Esophagus squamous epithelium (tissue), 5 donors: ENCODE measurements around the gene MPP4. TPM values are rescaled to one million over a fixed set of nuclear protein-coding genes. Genes with fewer than 3 reads are reported as not detected.

Experiments
- DNase-seq: peaks from one replicate; lab custom pipeline; 2025; lab: John Stamatoyannopoulos, UW
- H3K27ac ChIP-seq, 4 donors: fragments of 200-600 bp; sonication (generic); one replicate each; pipeline ENCODE4 v1.5.1; 2016 to 2019; ENCODE audit warnings: mild to moderate bottlenecking in 1 of 4
- H3K27me3 ChIP-seq, 4 donors: fragments of 200-600 bp; sonication (generic); 1 replicate in 3 of 4; 2 replicates in 1 of 4; pipeline versions ENCODE4 v1.5.1 to v1.6.0; 2017 to 2021; ENCODE audit warnings: antibody characterized with exemption in 1 of 4
- H3K36me3 ChIP-seq, 3 donors: fragments of 200-600 bp; sonication (generic); one replicate each; pipeline ENCODE4 v1.5.1; 2016 to 2019
- H3K4me1 ChIP-seq, 3 donors: fragments of 200-600 bp; sonication (generic); one replicate each; pipeline ENCODE4 v1.5.1; 2017 to 2019
- H3K4me3 ChIP-seq, 4 donors: fragments of 200-600 bp; sonication (generic); 1 replicate in 3 of 4; 2 replicates in 1 of 4; pipeline ENCODE4 v1.5.1; 2016 to 2019; ENCODE audit warnings: mild to moderate bottlenecking in 2 of 4, moderate library complexity in 1 of 4
- H3K9me3 ChIP-seq, 3 donors: fragments of 200-600 bp; sonication (generic); one replicate each; pipeline ENCODE4 v1.5.1; 2016 to 2019
- CTCF ChIP-seq, 6 experiments: fragments of 450-650 bp in 4 of 6; fragments of 200-600 bp in 2 of 6; sonication (generic) in 2 of 6; IDR thresholded peaks; one replicate each; pipeline ENCODE4 v1.5.1; 2016 to 2019; ENCODE audit warnings: antibody characterized with exemption in 6 of 6, mild to moderate bottlenecking in 4 of 6, moderate library complexity in 4 of 6
- POLR2A ChIP-seq, 4 donors: fragments of 450-650 bp; IDR thresholded peaks; one replicate each; pipeline ENCODE4 v1.6.1; 2017; ENCODE audit warnings: antibody characterized with exemption in 4 of 4, mild to moderate bottlenecking in 4 of 4, moderate library complexity in 3 of 4
- WGBS, 2 donors: methylation state at CpG; one replicate each; pipeline ENCODE4 v1.1.5; 2018; 5-methylcytosine and 5-hydroxymethylcytosine counted together
- intact Hi-C: fragments of 100-400 bp; cut with DNase I; formaldehyde crosslinking; loops from one replicate; pipeline ENCODE4 v1.15.0; 2022
- total RNA-seq, 4 donors: library from RNA; depleted of rRNA; stranded (reverse); fragments of >200 nt; gene quantifications; one replicate each; pipeline ENCODE4 v1.1.0, GENCODE V29; 2016
- donor health status: DM: yes; HTN: yes; CAD: no.

Gene MPP4
- total RNA-seq, 4 donors from 2014 or later, result 0.19 TPM; not detected in 3

DNA sequence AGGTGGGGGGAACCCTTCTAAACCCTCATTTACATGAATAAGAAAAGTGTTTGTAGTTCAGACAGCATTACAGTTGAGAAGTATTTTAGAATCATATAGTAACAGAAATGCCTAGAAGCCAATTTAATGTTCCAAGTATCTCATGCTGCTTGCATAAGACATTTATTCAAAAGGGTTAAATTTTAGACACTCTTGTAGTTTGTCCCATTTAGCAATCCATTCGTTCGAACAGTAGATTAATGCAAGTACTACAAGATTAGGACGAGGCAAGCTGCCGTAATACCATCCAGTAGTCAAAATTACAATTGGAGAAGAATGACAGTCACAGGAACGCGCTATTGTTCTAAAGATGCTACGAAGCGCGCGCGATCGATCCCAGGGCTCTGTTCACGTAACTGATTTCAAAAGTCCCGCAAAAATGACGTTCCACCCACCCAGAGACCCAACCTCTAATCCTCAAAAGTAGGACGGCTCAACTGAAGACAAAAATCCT lies 56.3 kb downstream of the MPP4 start:
- Histone ChIP-seq H3K4me1 (peaks cover 5 to 39% (median 9%) of the 10 kb centered on the region in 3 donors), H3K9me3 (no peaks in the 10 kb centered on the region), H3K4me3 (peak overlapping the region; percentile 68 to 85 (median 82)), H3K36me3 (peaks cover 0 to 25% (median 0%) of the 10 kb centered on the region in 3 donors), H3K27ac (peak overlapping the region; percentile 93 to 98 (median 96)), H3K27me3 (no peaks in the 10 kb centered on the region)
- intact Hi-C loops, result no loop called here
- WGBS, 2 donors, result 0 to 1% methylated on average over 16 of the region's 16 CpGs
- TF ChIP-seq CTCF (IDR thresholded peaks at IDR 0.05) (no peak), POLR2A (IDR thresholded peaks at IDR 0.05) (no peak)
- DNase-seq, result no peak

- no peak overlapping the region for H3K4me3 ChIP-seq
- no peak for DNase-seq
- WGBS, 2 donors, result 57 to 67% methylated on average over 2 to 3 of the region's 3 CpGs
Observed at GRCh38 chr2:201639205-201639604, 59.2 kb downstream of the MPP4 start.

DNA sequence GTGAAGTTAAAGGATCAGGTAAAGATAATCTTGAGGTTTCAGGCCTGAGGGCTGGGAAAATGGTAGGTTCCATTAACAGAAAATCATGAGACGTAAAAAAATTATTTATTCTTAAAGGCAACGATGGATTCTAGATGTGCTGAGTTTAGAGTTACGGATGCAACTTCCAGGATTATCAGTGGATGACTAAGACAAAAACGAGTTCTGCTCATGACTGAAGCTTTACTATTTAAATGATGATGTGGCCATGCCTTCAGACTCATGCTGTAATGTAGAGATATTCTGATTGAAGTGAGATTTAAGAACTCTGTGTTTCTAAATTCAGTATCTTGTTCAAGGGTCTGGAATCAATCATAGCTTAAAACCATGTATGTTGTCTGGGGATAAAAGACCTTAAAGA lies 60.1 kb downstream of the MPP4 start:
- intact Hi-C loops, result no loop called here
- H3K27me3 ChIP-seq, result no peaks in the 10 kb centered on the region
- WGBS, 2 donors, result 63 to 78% methylated on average over 4 of the region's 4 CpGs
- no peak overlapping the region for H3K4me3 ChIP-seq
- no peak for TF ChIP-seq POLR2A (IDR thresholded peaks at IDR 0.05)
- no peak for TF ChIP-seq CTCF (IDR thresholded peaks at IDR 0.05)
- H3K9me3 ChIP-seq, result no peaks in the 10 kb centered on the region
- H3K36me3 ChIP-seq, result peaks cover 0 to 63% (median 0%) of the 10 kb centered on the region in 3 donors
- DNase-seq, result no peak
- peaks cover under 1 to 13% (median 5%) of the 10 kb centered on the region in 3 donors for H3K4me1 ChIP-seq
- no peak overlapping the region for H3K27ac ChIP-seq

More at GRCh38 chr2:201639205-201639604, 59.2 kb downstream of the MPP4 start:
- peaks cover 5 to 22% (median 9%) of the 10 kb centered on the region in 3 donors for H3K4me1 ChIP-seq
- no peaks in the 10 kb centered on the region for H3K9me3 ChIP-seq
- H3K27ac ChIP-seq, result no peak overlapping the region
- intact Hi-C loops, result no loop called here
- TF ChIP-seq CTCF (IDR thresholded peaks at IDR 0.05) (no peak), POLR2A (IDR thresholded peaks at IDR 0.05) (no peak)
- H3K27me3 ChIP-seq, result no peaks in the 10 kb centered on the region
- peaks cover 0 to 55% (median 0%) of the 10 kb centered on the region in 3 donors for H3K36me3 ChIP-seq

DNA sequence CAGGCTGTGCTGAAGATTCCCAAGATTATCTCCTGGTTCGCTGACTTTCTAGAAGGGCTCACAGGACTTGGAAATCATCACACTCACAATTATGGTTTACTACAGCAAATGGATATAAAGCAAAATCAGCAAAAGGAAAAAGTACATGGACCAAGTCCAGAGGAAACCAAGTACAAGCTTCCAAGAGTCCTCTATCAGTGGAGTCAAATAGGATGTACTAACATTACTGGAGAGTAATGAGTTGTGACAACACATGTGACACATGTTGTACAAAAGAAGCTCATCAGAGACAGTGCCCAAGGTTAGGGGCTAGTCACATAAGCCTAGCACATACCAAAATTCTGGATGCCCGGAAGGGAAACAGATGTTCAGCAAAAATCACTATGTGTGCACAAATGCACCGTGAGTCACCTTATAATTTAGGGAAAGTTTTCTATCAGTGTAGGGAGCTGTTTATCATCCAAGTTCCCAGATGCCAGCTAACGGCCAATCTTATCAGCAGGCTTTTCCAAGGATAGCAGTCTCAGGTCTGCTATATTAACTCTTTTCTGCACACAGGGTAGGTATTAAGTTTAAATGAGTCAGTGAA lies 64.7 kb downstream of the MPP4 start:
- Histone ChIP-seq H3K27ac (no peak overlapping the region), H3K27me3 (no peaks in the 10 kb centered on the region), H3K4me3 (no peak overlapping the region), H3K9me3 (no peaks in the 10 kb centered on the region), H3K4me1 (no peaks in the 10 kb centered on the region), H3K36me3 (peaks cover 0 to 100% (median 11%) of the 10 kb centered on the region in 3 donors)
- DNase-seq, result no peak
- 85 to 87% methylated on average over 4 of the region's 4 CpGs for WGBS, 2 donors
- TF ChIP-seq POLR2A (IDR thresholded peaks at IDR 0.05) (no peak), CTCF (IDR thresholded peaks at IDR 0.05) (no peak)
- intact Hi-C loops, result no loop called here

DNA sequence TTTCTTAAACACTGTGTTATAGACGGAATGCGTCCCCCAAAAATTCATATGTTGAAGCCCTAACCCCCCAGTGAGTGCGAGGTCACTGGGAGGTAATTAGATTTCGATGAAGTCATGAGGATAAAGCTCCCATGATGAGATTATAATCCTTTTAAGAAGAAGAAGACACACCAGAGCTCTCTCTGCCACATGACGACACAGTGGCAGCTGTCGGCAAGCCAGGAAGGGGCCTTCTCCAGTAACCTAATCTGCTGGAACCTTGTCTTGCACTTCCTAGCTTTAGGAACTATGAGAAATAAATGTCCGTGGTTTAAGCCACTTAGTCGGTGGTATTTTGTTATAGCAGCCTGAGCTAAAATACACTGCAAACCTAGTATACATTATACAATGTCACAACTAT lies 67.4 kb downstream of the MPP4 start:
- 92 to 94% methylated on average over 8 of the region's 8 CpGs for WGBS, 2 donors
- H3K27ac ChIP-seq, result no peak overlapping the region
- DNase-seq, result no peak
- peaks cover 0 to 96% (median 11%) of the 10 kb centered on the region in 3 donors for H3K36me3 ChIP-seq
- H3K9me3 ChIP-seq, result no peaks in the 10 kb centered on the region
- intact Hi-C loops, result no loop called here
- H3K4me1 ChIP-seq, result no peaks in the 10 kb centered on the region
- no peaks in the 10 kb centered on the region for H3K27me3 ChIP-seq
- no peak overlapping the region for H3K4me3 ChIP-seq
- no peak for TF ChIP-seq POLR2A (IDR thresholded peaks at IDR 0.05)
- TF ChIP-seq CTCF (IDR thresholded peaks at IDR 0.05), result no peak
